Neural progenitor cell (in vitro differentiated cells): Measurements from ENCODE around the gene PTPRN2. TPM values are rescaled to one million over a fixed set of nuclear protein-coding genes. Genes with fewer than 3 reads are reported as not detected.
A peak's percentile ranks its signal among the peaks of the same experiment; 100 is the strongest.

Experiments used
- DNase-seq: peaks from one replicate; pipeline ENCODE4 v3.0.0-alpha.2; 2016; ENCODE audit warnings: low spot score
- H2AFZ ChIP-seq: fragments of 200-600 bp; sonication (generic); replicated peaks from 2 replicates; pipeline ENCODE4 v1.6.1; 2016; ENCODE audit warnings: antibody characterized with exemption
- H3F3A ChIP-seq: fragments of 200-600 bp; sonication (generic); 2 replicates; pipeline ENCODE4 v1.6.1; 2016; ENCODE audit warnings: antibody characterized with exemption, low read depth
- H3K27ac ChIP-seq: fragments of 200-600 bp; sonication (generic); 2 replicates; pipeline ENCODE4 v1.5.1; 2016; ENCODE audit warnings: mild to moderate bottlenecking
- H3K27me3 ChIP-seq: fragments of 200-600 bp; sonication (generic); 2 replicates; pipeline ENCODE4 v1.6.1; 2016; ENCODE audit warnings: mild to moderate bottlenecking, moderate library complexity
- H3K36me3 ChIP-seq: fragments of 200-600 bp; sonication (generic); 2 replicates; pipeline ENCODE4 v1.5.1; 2016
- H3K4me1 ChIP-seq: fragments of 200-600 bp; sonication (generic); 2 replicates; pipeline ENCODE4 v1.6.1; 2016; ENCODE audit warnings: mixed run types
- H3K4me2 ChIP-seq: fragments of 200-600 bp; sonication (generic); 2 replicates; pipeline ENCODE4 v1.6.1; 2016
- H3K4me3 ChIP-seq: fragments of 200-600 bp; sonication (generic); 2 replicates; pipeline ENCODE4 v1.5.1; 2016
- H3K79me2 ChIP-seq: fragments of 200-600 bp; sonication (generic); 2 replicates; pipeline ENCODE4 v1.6.1; 2016; ENCODE audit warnings: low read depth
- H3K9ac ChIP-seq: fragments of 200-600 bp; sonication (generic); 2 replicates; pipeline ENCODE4 v1.6.1; 2016
- H3K9me3 ChIP-seq: fragments of 200-600 bp; sonication (generic); 2 replicates; pipeline ENCODE4 v1.5.1; 2016; ENCODE audit warnings: low read depth
- H4K20me1 ChIP-seq: fragments of 200-600 bp; sonication (generic); 2 replicates; pipeline ENCODE4 v1.6.1; 2016; ENCODE audit warnings: low read depth
- H3K27ac Mint-ChIP-seq: 3 replicates; pipeline ENCODE4 v1.8.0; 2021; ENCODE audit warnings: mixed read lengths
- H3K27me3 Mint-ChIP-seq: 2 replicates; pipeline ENCODE4 v1.8.0; 2022; ENCODE audit warnings: low read depth, mild to moderate bottlenecking, inconsistent platforms, moderate library complexity, mixed read lengths; ENCODE audit not compliant: insufficient read depth
- H3K36me3 Mint-ChIP-seq: 3 replicates; pipeline ENCODE4 v1.8.0; 2021; ENCODE audit warnings: mixed read lengths
- H3K4me1 Mint-ChIP-seq: 3 replicates; pipeline ENCODE4 v1.8.0; 2021; ENCODE audit warnings: mixed read lengths
- H3K4me3 Mint-ChIP-seq: 3 replicates; pipeline ENCODE4 v1.8.0; 2021; ENCODE audit warnings: mild to moderate bottlenecking, moderate library complexity, mixed read lengths
- H3K9me3 Mint-ChIP-seq: 3 replicates; pipeline ENCODE4 v1.8.0; 2020; ENCODE audit warnings: mixed read lengths
- CTCF ChIP-seq: fragments of 200-600 bp; sonication (generic); IDR thresholded peaks from 2 replicates; pipeline ENCODE4 v1.5.1; 2017; ENCODE audit warnings: antibody characterized with exemption, mild to moderate bottlenecking
- EZH2 ChIP-seq: fragments of 200-600 bp; sonication (generic); IDR thresholded peaks from 2 replicates; pipeline ENCODE4 v1.6.1; 2017; ENCODE audit warnings: antibody characterized with exemption, mild to moderate bottlenecking, moderate library complexity
- EZH2phosphoT487 ChIP-seq: fragments of 200-600 bp; sonication (generic); IDR thresholded peaks from 2 replicates; pipeline ENCODE4 v1.6.1; 2017; ENCODE audit warnings: antibody characterized with exemption
- total RNA-seq: library from RNA; depleted of rRNA; stranded (reverse); fragments of >200 nt; gene quantifications from 2 replicates; pipeline ENCODE4 v1.2.3, GENCODE V29; 2015; ENCODE audit warnings: low replicate concordance

The PTPRN2 gene
- total RNA-seq, 1 donor from 2014 or later = 3.0 TPM

- Histone ChIP-seq H3K9me3 (no peaks in the 10 kb centered on the region), H3F3A (peaks cover 19% of the 10 kb centered on the region), H2AFZ (peak overlapping the region; percentile 84), H3K4me3 (no peak overlapping the region), H3K9ac (no peak overlapping the region), H3K27me3 (no peaks in the 10 kb centered on the region), H4K20me1 (no peaks in the 10 kb centered on the region), H3K79me2 (no peaks in the 10 kb centered on the region), H3K36me3 (no peaks in the 10 kb centered on the region), H3K4me1 (peaks cover 30% of the 10 kb centered on the region), H3K27ac (peak overlapping the region; percentile 62), H3K4me2 (peak overlapping the region; percentile 28)
- Mint-ChIP-seq H3K27ac (peak overlapping the region; percentile 99), H3K9me3 (peaks cover 8% of the 10 kb centered on the region), H3K27me3 (peaks cover 9% of the 10 kb centered on the region), H3K36me3 (no peaks in the 10 kb centered on the region), H3K4me1 (peaks cover 44% of the 10 kb centered on the region), H3K4me3 (peak overlapping the region; percentile 62)
- TF ChIP-seq EZH2 = no peak
- no peak for TF ChIP-seq EZH2phosphoT487
- TF ChIP-seq CTCF = no peak
- peak; percentile 86 for DNase-seq
Measured at GRCh38 chr7:157851501-157852067, 736.0 kb downstream of the PTPRN2 start.

- H3K4me1 Mint-ChIP-seq = peaks cover 37% of the 10 kb centered on the region
- Histone ChIP-seq H3K79me2 (no peaks in the 10 kb centered on the region), H3K36me3 (no peaks in the 10 kb centered on the region), H3K9me3 (no peaks in the 10 kb centered on the region), H3K9ac (no peak overlapping the region), H3K4me1 (peaks cover 24% of the 10 kb centered on the region), H3K27me3 (no peaks in the 10 kb centered on the region), H2AFZ (peak overlapping the region; percentile 84), H3K27ac (peak overlapping the region; percentile 62), H3K4me3 (no peak overlapping the region), H3K4me2 (no peak overlapping the region), H4K20me1 (no peaks in the 10 kb centered on the region), H3F3A (peaks cover 17% of the 10 kb centered on the region)
- DNase-seq = no peak
- H3K36me3 Mint-ChIP-seq = no peaks in the 10 kb centered on the region
- H3K9me3 Mint-ChIP-seq = peaks cover 8% of the 10 kb centered on the region
- peaks cover 9% of the 10 kb centered on the region for H3K27me3 Mint-ChIP-seq
- H3K4me3 Mint-ChIP-seq = no peak overlapping the region
- TF ChIP-seq CTCF = no peak
- no peak for TF ChIP-seq EZH2
- TF ChIP-seq EZH2phosphoT487 = no peak
- peak overlapping the region; percentile 99 for H3K27ac Mint-ChIP-seq
Measured at GRCh38 chr7:157850481-157851444, 736.9 kb downstream of the PTPRN2 start.

- Mint-ChIP-seq H3K4me3 (no peak overlapping the region), H3K36me3 (no peaks in the 10 kb centered on the region), H3K4me1 (peaks cover 37% of the 10 kb centered on the region), H3K27ac (no peak overlapping the region), H3K9me3 (peaks cover 12% of the 10 kb centered on the region), H3K27me3 (peaks cover 10% of the 10 kb centered on the region)
- Histone ChIP-seq H4K20me1 (no peaks in the 10 kb centered on the region), H3K27ac (no peak overlapping the region), H3K4me2 (no peak overlapping the region), H3K4me1 (peaks cover 19% of the 10 kb centered on the region), H3K79me2 (no peaks in the 10 kb centered on the region), H3K27me3 (no peaks in the 10 kb centered on the region), H3K9ac (no peak overlapping the region), H3K9me3 (no peaks in the 10 kb centered on the region), H2AFZ (no peak overlapping the region), H3F3A (peaks cover 13% of the 10 kb centered on the region), H3K4me3 (no peak overlapping the region), H3K36me3 (no peaks in the 10 kb centered on the region)
- DNase-seq = no peak
- TF ChIP-seq EZH2phosphoT487 (no peak), CTCF (no peak), EZH2 (no peak)
Measured at GRCh38 chr7:157849726-157850125, 737.9 kb downstream of the PTPRN2 start.
